Ovary (tissue), 9 donors: Measurements from ENCODE around the gene TCTA. TPM values are rescaled to one million over a fixed set of nuclear protein-coding genes. Genes with fewer than 3 reads are reported as not detected.

Experiments
- DNase-seq, 5 donors: peaks; one replicate each; pipeline ENCODE4 v3.0.0-alpha.2; 2019 to 2020
- H3K27ac ChIP-seq, 2 donors: fragments of 200-600 bp; one replicate each; pipeline versions ENCODE4 v1.5.1 to v1.8.0; 2019 to 2022
- H3K27me3 ChIP-seq: fragments of 200-600 bp; one replicate; pipeline ENCODE4 v1.8.0; 2022
- H3K36me3 ChIP-seq: fragments of 200-600 bp; sonication (generic); one replicate; pipeline ENCODE4 v1.5.1; 2019
- H3K4me1 ChIP-seq: one replicate; pipeline ENCODE4 v1.8.1; 2013; ENCODE audit warnings: mild to moderate bottlenecking, moderate library complexity; ENCODE audit not compliant: insufficient read depth
- H3K4me3 ChIP-seq: fragments of 200-600 bp; sonication (generic); one replicate; pipeline ENCODE4 v1.5.1; 2017
- H3K9me3 ChIP-seq, 2 donors: fragments of 200-600 bp in 1 of 2; sonication (generic) in 1 of 2; one replicate each; pipeline versions ENCODE4 v1.5.1 to v1.8.1; 2013 to 2019; ENCODE audit warnings: mild to moderate bottlenecking in 1 of 2, moderate library complexity in 1 of 2
- CTCF ChIP-seq, 3 donors: fragments of 450-650 bp in 2 of 3; fragments of 200-600 bp in 1 of 3; IDR thresholded peaks; one replicate each; pipeline versions ENCODE4 v1.5.1 to v1.8.0; 2016 to 2022; ENCODE audit warnings: antibody characterized with exemption in 3 of 3, mild to moderate bottlenecking in 1 of 3
- EP300 ChIP-seq: sonication (generic); formaldehyde crosslinking; IDR thresholded peaks from one replicate; pipeline ENCODE4 v1.6.1; 2017; ENCODE audit warnings: antibody characterized with exemption
- POLR2A ChIP-seq: fragments of 450-650 bp; IDR thresholded peaks from one replicate; pipeline ENCODE4 v1.6.1; 2017; ENCODE audit warnings: antibody characterized with exemption, mild to moderate bottlenecking, moderate library complexity
- WGBS, 3 donors: extraction: QIAGEN DNeasy Blood & Tissue Kit in 1 of 3; methylation state at CpG; one replicate each; pipeline versions ENCODE4 v1.1.5 to v1.1.7; 2013 to 2017; 5-methylcytosine and 5-hydroxymethylcytosine counted together
- intact Hi-C, 4 donors: fragments of 100-400 bp; cut with DNase I; formaldehyde crosslinking; loops; one replicate each; pipeline versions ENCODE4 v1.11.0 to v1.15.1; 2022 to 2023
- polyA plus RNA-seq, 2 donors: library from polyadenylated mRNA; stranded (reverse); fragments of 200-250 nt in 1 of 2; fragments of 350-450 nt in 1 of 2; fragmentation: Illumina TruSeq in 1 of 2; extraction: RNeasy Lipid Tissue Mini Kit (QIAGEN cat#74804) in 1 of 2; gene quantifications; one replicate each; pipeline ENCODE4 v1.2.3, GENCODE V29; 2013 to 2014
- total RNA-seq, 7 donors: library from RNA; depleted of rRNA in 2 of 7; stranded (reverse); fragments of >200 nt in 2 of 7; fragmentation: NEBNext Ultra II Directional in 3 of 7; extraction: Animal tissue kit (Norgen Biotek cat#: 25700) in 3 of 7; gene quantifications; one replicate each; pipeline versions ENCODE4 v1.1.0 to v1.2.4, GENCODE V29; 2016 to 2023
- donor health status: DM: no; HTN: no; CAD: no; lungs with moderate emphysema.
- donor health status: DM: no; HTN: no; CAD: no.
- donor health status: Bipolar disorder and iron deficiency.
- donor health status: DM: yes; HTN: yes; CAD: no.
- donor health status: DM: no; HTN: no; CAD: no.
- donor health status: DM: yes; HTN: yes; CAD: no.

TCTA gene
- total and polyA plus RNA-seq, 9 donors: 22.4 to 63.0 (median 29.6) TPM

GRCh38 chr3:49454898-49455681, 42.9 kb downstream of the TCTA start:
- H3K27me3 ChIP-seq: no peaks in the 10 kb centered on the region
- H3K36me3 ChIP-seq: no peaks in the 10 kb centered on the region
- no peaks in the 10 kb centered on the region for H3K9me3 ChIP-seq
- H3K27ac ChIP-seq: no peak overlapping the region
- DNase-seq: no peak
- TF ChIP-seq EP300: no peak
- no peak for TF ChIP-seq POLR2A
- TF ChIP-seq CTCF (IDR thresholded peaks at IDR 0.05): no peak
- H3K4me1 ChIP-seq: peaks cover under 1% of the 10 kb centered on the region
- no peak overlapping the region for H3K4me3 ChIP-seq
- 37 to 50% (median 46%) methylated on average over 3 of the region's 3 CpGs for WGBS, 3 donors
- intact Hi-C loops: no loop called here

- no peak for DNase-seq
- 81 to 86% (median 83%) methylated on average over 3 of the region's 3 CpGs for WGBS, 3 donors
- H3K4me3 ChIP-seq: no peak overlapping the region
- no peak overlapping the region for H3K27ac ChIP-seq
- H3K27me3 ChIP-seq: no peaks in the 10 kb centered on the region
- no peaks in the 10 kb centered on the region for H3K9me3 ChIP-seq
- H3K36me3 ChIP-seq: no peaks in the 10 kb centered on the region
- H3K4me1 ChIP-seq: peaks cover 5% of the 10 kb centered on the region
- TF ChIP-seq EP300: no peak
- TF ChIP-seq CTCF (IDR thresholded peaks at IDR 0.05): no peak
- no peak for TF ChIP-seq POLR2A
- intact Hi-C loops: no loop called here
Observed at GRCh38 chr3:49456466-49456865, 44.2 kb downstream of the TCTA start.

- Histone ChIP-seq H3K27me3 (no peaks in the 10 kb centered on the region), H3K27ac (no peak overlapping the region), H3K4me1 (peaks cover 8% of the 10 kb centered on the region), H3K4me3 (no peak overlapping the region), H3K9me3 (no peaks in the 10 kb centered on the region), H3K36me3 (no peaks in the 10 kb centered on the region)
- TF ChIP-seq EP300: no peak
- no peak for TF ChIP-seq POLR2A
- no peak for TF ChIP-seq CTCF (IDR thresholded peaks at IDR 0.05)
- DNase-seq: no peak
- WGBS, 3 donors: 37 to 57% (median 40%) methylated on average over 2 of the region's 2 CpGs
- intact Hi-C loops: loop anchor here in 1 of 4 donors (10.0 kb wide), 1 partner anchor 46 kb away; the partner anchor contains the start of genes RHOA and TCTA
Observed at GRCh38 chr3:49460188-49460890, 48.1 kb downstream of the TCTA start.

- intact Hi-C loops: loop anchor here in 1 of 4 donors (10.0 kb wide), 1 partner anchor 46 kb away; the partner anchor contains the start of genes RHOA and TCTA
Observed at GRCh38 chr3:49460956-49461355, 48.7 kb downstream of the TCTA start.

More at GRCh38 chr3:49460956-49461355, 48.7 kb downstream of the TCTA start:
- no peaks in the 10 kb centered on the region for H3K36me3 ChIP-seq
- H3K27me3 ChIP-seq: no peaks in the 10 kb centered on the region
- H3K4me1 ChIP-seq: peaks cover 11% of the 10 kb centered on the region
- WGBS, 3 donors: 73 to 78% (median 74%) methylated on average over 4 of the region's 4 CpGs
- no peak overlapping the region for H3K4me3 ChIP-seq
- H3K9me3 ChIP-seq: no peaks in the 10 kb centered on the region
- TF ChIP-seq POLR2A: no peak
- TF ChIP-seq CTCF (IDR thresholded peaks at IDR 0.05): no peak
- TF ChIP-seq EP300: no peak
- DNase-seq: no peak
- no peak overlapping the region for H3K27ac ChIP-seq
